ENCODE results near the gene IFT74. TPM values are rescaled to one million over a fixed set of nuclear protein-coding genes. Genes with fewer than 3 reads are reported as not detected.

IFT74 gene
- total RNA-seq, 1 experiment from 2014 or later = 6.0 TPM

- BruUV-seq (replicated peaks) = no TSS peak
- in situ Hi-C loops (cut with HindIII; ENCODE audit: low pct_unique_long_range_greater_than_20kb, low sequenced_read_pairs) = no loop called here
- ChIA-PET POLR2A (interaction anchor here (0.7 kb wide), 1 partner anchor 41 kb away, joined by 6 read pairs; no protein-coding TSS in a partner anchor), CTCF (no interaction called here)
- no peak for TF ChIP-seq TCF7L2 (IDR thresholded peaks at IDR 0.05; ENCODE audit: low read depth, low read length)
- no peak for TF ChIP-seq POLR2AphosphoS5 (IDR thresholded peaks at IDR 0.05; ENCODE audit: low read depth, low read length)
- TF ChIP-seq CTCF (IDR thresholded peaks at IDR 0.05) = no peak
- TF ChIP-seq REST (IDR thresholded peaks at IDR 0.05; ENCODE audit: insufficient read depth in 1 of 2, low read depth in 2 of 2, low read length in 1 of 2) = no peak
- TF ChIP-seq SIN3A (IDR thresholded peaks at IDR 0.05; ENCODE audit: borderline replicate concordance, insufficient read depth, low read depth, low read length) = no peak
- H3K27ac ChIP-seq (ENCODE audit: low read length) = no peak overlapping the region
- intact Hi-C loops (cut with micrococcal nuclease; ENCODE audit: unreplicated experiment) = no loop called here
- no peaks in the 10 kb centered on the region for H3K27me3 ChIP-seq (ENCODE audit: control insufficient read depth, insufficient read depth, low read length)
- H3K4me3 ChIP-seq (ENCODE audit: low read depth in 2 of 2, low read length in 2 of 2) = no peak overlapping the region
- H3K9me3 ChIP-seq (ENCODE audit: control insufficient read depth, insufficient read depth, low read depth, low read length) = no peaks in the 10 kb centered on the region
- H3K4me1 ChIP-seq (ENCODE audit: control insufficient read depth, insufficient read depth, low read length) = no peaks in the 10 kb centered on the region; the same call in 1 of the 2 replicates
- no peak for DNase-seq (ENCODE audit: low read depth, low spot score)
- no peaks in the 10 kb centered on the region; the same call in 1 of the 2 replicates for H3K36me3 ChIP-seq (ENCODE audit: control insufficient read depth, insufficient read depth, low read length)
- ATAC-seq = no peak
These were observed 5.7 kb upstream of the IFT74 start for GRCh38 chr9:26950521-26950920.

- H3K36me3 ChIP-seq (ENCODE audit: control insufficient read depth, insufficient read depth, low read length) = no peaks in the 10 kb centered on the region; the same call in 1 of the 2 replicates
- H3K27ac ChIP-seq (ENCODE audit: low read length) = no peak overlapping the region
- TF ChIP-seq REST (IDR thresholded peaks at IDR 0.05; ENCODE audit: insufficient read depth in 1 of 2, low read depth in 2 of 2, low read length in 1 of 2) = no peak
- TF ChIP-seq TCF7L2 (IDR thresholded peaks at IDR 0.05; ENCODE audit: low read depth, low read length) = no peak
- TF ChIP-seq SIN3A (IDR thresholded peaks at IDR 0.05; ENCODE audit: borderline replicate concordance, insufficient read depth, low read depth, low read length) = no peak
- no peak for TF ChIP-seq POLR2AphosphoS5 (IDR thresholded peaks at IDR 0.05; ENCODE audit: low read depth, low read length)
- no peak for TF ChIP-seq CTCF (IDR thresholded peaks at IDR 0.05)
- ATAC-seq = no peak
- H3K9me3 ChIP-seq (ENCODE audit: control insufficient read depth, insufficient read depth, low read depth, low read length) = no peaks in the 10 kb centered on the region
- ChIA-PET POLR2A (no interaction called here), CTCF (no interaction called here)
- DNase-seq (ENCODE audit: low read depth, low spot score) = no peak
- intact Hi-C loops (cut with micrococcal nuclease; ENCODE audit: unreplicated experiment) (no loop called here), in situ Hi-C loops (cut with HindIII; ENCODE audit: low pct_unique_long_range_greater_than_20kb, low sequenced_read_pairs) (no loop called here)
- no peaks in the 10 kb centered on the region for H3K4me1 ChIP-seq (ENCODE audit: control insufficient read depth, insufficient read depth, low read length)
- BruUV-seq (replicated peaks) = no TSS peak
- H3K4me3 ChIP-seq (ENCODE audit: low read depth in 2 of 2, low read length in 2 of 2) = no peak overlapping the region
- no peaks in the 10 kb centered on the region for H3K27me3 ChIP-seq (ENCODE audit: control insufficient read depth, insufficient read depth, low read length)
These were observed 4.4 kb upstream of the IFT74 start for GRCh38 chr9:26951794-26952193.
